ENCODE measurements around the gene SUMO3.
"Not testable (repeated sequence)": the region's sequence is repeated elsewhere in the genome, so short reads cannot be mapped to it uniquely, and the experiment has no call there.

The SUMO3 gene

GRCh38 chr21:44846485-44847260, 28.8 kb upstream of the SUMO3 start:
- DNase-seq, result peak; percentile 91 to 93 (median 92)

DNA sequence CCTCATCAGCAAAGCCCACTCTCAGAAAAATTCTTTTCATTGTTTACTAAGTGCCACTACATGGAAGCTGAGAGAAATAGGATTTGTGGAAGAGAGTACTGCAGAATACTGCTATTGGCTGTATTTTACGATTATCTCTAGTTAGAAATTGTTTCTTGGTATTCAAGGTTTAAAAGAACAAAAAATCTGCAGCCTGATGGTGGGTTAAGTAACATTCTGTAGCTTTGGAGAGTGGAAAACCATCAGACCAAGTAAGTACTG, 28.3 kb upstream of the SUMO3 start:
- no peak for DNase-seq

DNA sequence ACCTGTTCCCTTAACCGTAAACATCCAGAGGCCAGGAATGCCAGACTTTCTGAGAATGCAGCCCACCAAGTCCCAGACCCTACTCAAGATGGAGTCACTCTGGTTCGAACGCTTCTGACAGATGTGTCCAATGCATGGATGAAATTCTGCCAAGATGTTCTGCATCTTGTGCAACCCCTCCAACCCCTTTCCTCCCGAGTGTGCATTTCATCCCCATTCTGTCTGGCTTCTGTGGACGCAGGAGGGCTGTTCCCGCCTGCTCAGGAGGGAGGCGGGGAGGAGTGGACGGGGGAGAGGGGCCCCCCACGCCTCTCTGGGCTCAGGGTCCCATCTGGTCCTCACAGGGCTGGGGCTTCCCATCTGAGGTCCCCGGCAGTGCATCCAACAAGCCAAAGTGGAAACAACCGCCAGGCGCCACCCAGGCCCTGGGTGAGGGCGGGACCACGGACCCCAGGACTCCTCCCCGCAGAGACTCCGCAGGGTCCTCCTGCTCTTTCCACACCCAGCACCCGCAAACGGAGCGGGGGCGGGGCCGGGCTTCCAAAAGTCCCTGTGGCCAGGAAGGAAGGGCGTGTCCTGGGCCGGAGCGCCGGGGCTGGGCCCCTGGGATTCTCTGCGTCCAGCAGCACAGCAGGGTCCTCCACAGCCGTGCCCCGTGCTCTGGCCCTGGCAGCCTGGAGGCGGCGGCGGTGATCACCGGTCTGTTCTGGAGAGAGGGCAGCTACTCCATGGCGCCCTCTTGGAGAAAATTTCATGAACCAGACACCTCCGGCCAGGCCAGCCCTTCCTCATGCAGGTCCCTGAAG, 27.8 kb upstream of the SUMO3 start:
- DNase-seq, result peak; percentile 78 to 91 (median 84)

DNA sequence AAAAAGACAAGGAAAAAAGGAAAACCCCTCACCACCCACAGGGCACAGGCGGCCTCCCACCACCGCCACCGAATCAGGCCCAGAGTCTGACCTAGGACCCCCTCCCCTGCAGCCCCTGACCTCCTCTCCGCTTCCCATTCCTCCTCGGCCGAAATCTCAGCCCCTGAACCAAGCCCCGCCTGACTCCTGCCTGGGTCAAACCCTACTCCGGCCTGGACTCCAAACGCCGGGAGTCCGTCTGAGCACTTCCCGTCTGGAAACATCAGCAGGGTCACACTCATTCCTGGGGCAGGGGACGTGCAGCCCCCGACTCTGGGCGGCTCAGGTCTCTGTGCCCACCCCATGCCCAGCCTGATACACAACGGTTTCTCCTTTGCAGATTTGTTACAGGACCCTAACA, 26.4 kb upstream of the SUMO3 start:
- no peak for DNase-seq

- no peak for DNase-seq
Observed at GRCh38 chr21:44842721-44843445, 25.0 kb upstream of the SUMO3 start.

DNA sequence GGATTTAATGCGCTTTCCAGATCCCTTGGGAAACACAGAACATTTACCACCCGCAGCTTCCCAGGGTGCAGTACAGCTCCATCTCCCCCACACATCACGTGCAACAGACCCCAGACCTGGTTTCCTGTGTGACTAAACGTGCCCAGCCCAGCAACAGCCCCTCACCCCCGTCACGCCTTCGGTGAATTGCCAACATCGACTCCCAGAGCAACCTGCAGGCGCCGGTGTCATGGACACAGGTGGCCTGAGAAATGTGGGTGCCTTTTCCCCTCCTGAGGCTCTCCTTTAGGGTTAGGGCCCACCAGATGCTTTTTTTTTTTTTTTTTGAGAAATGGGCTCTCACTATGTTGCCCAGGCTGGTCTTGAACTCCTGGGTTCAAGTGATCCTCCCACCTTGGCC, 24.2 kb upstream of the SUMO3 start:
- DNase-seq, result no peak

- no peak for DNase-seq
Observed at GRCh38 chr21:44840771-44841170, 22.9 kb upstream of the SUMO3 start.

GRCh38 chr21:44838951-44839350, 21.1 kb upstream of the SUMO3 start:
- DNase-seq, result no peak

- peak in 1 of 4 experiments; percentile 36 for DNase-seq
Observed at GRCh38 chr21:44838039-44838895, 20.4 kb upstream of the SUMO3 start.

GRCh38 chr21:44837537-44837936, 19.7 kb upstream of the SUMO3 start:
- DNase-seq, result no peak

DNA sequence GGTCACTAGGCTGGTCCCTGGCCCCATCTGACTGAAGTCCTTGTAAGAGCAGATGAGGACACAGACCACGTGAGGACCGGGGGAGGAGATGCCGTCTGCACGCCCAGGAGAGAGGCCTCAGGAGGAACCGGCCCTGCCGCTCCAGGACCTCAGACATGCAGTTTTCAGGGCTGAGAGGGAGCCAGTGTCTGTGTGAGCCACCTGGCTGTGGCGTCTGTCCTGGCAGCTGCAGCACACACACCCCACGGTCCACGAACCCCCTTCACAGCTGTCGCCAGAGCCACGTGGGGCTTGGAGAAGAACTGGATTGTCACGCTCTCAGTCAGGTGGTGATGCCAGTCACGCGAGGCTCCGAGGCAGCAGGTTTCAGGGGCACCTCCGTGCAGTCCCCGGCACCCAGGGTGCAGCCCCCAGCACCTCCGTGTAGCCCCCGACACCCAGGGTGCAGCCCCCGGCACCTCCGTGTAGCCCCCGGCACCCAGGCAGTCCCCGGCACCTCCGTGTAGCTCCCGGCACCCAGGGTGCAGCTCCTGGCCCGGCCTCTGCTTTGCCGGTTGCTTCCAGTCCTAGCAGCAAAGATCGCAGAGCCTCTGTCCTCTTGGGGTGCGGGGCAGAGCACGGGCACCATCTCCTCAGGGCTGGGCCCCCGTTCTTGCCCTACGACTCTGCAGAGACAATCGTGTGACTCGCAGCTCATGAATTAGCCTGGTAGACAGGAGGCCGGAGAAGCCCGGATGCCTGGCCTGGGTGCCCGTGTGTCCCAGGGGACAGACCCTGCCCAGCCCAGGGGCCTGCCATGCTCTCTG, 19.0 kb upstream of the SUMO3 start:
- peak; percentile 36 to 73 (median 57) for DNase-seq

DNA sequence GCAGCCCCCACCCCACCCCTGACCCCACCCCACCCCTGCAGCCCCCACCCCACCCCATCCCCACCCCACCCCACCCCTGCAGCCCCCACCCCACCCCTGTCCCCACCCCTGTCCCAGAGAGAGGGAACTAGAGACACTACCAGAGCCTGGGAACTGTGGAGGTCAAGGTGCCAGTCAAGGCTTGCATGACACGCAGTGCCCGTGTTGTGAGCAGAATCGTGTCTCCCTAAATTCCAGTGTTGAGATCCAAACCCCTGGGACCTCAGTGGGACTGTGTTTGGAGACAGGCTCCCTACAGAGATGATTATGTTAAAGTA, 18.4 kb upstream of the SUMO3 start:
- DNase-seq, result no peak

- no peak for DNase-seq
Observed at GRCh38 chr21:44835647-44835973, 17.7 kb upstream of the SUMO3 start.

DNA sequence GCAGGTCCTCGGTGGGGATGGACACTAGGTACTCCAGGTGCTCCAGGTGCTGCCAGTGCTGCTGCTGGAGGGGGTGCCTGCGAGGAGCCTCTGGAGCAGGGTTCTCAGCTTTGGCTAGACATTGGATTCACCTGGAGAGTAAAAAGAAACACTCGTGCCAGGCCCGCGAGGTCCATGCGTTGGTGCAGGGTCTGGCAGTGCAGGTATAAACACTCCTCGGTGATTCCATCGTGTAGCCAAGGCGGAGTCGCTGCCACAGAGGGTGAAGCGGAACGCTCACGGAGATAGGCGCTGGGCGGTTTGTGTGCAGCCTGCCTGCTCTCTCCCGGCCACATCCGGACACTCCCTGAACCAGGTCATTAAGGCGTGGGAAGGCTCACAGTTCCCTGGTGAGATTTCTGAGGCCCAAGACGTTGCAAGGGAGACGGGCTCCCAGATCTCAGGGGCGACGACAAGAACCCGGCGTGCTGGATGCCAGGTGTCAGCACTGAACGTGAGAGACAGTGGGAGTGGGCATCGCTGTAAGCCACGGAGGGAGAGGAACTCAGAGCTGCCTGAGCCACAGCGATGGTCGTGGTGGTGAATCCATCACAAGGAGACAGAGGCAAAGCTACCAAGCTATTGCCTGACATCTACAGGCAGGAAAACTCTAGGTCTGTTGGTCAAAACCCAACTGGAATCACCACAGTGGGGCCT, 17.2 kb upstream of the SUMO3 start:
- no peak for DNase-seq

GRCh38 chr21:44834231-44834950, 16.5 kb upstream of the SUMO3 start:
- no peak for DNase-seq

- no peak for DNase-seq
Observed at GRCh38 chr21:44833663-44834062, 15.8 kb upstream of the SUMO3 start.

- not testable (repeated sequence) for DNase-seq
Observed at GRCh38 chr21:44832516-44833255, 14.8 kb upstream of the SUMO3 start.

DNA sequence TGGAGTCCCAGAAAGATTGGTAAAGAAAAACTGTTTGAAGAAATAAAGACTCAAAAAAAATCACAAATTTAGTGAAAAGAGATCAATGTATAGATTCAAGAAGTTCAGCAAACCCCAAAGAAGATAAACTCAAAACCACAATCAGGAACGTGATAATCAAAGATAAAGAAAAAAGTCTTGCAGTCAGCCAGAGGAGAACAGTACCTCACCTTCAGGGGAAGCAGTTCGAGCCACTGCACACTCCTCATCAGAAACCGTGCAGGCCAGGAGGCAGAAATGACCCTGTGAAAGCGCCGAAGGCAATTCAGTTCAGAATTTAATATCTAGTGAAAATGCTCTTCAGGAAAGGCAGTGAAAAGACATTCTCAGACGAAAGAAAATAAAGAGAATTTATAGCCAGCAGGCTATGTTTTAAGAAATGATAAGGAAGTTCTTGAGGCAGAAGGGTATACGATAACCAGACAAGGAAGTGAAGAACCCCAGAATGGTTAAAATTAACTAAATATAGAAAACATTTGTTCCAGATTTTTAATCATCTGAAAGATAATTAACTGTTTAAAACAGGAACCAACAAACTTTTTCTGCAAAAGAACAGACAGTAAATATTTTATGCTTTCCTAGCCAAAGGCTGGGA, 13.5 kb upstream of the SUMO3 start:
- no peak for DNase-seq

DNA sequence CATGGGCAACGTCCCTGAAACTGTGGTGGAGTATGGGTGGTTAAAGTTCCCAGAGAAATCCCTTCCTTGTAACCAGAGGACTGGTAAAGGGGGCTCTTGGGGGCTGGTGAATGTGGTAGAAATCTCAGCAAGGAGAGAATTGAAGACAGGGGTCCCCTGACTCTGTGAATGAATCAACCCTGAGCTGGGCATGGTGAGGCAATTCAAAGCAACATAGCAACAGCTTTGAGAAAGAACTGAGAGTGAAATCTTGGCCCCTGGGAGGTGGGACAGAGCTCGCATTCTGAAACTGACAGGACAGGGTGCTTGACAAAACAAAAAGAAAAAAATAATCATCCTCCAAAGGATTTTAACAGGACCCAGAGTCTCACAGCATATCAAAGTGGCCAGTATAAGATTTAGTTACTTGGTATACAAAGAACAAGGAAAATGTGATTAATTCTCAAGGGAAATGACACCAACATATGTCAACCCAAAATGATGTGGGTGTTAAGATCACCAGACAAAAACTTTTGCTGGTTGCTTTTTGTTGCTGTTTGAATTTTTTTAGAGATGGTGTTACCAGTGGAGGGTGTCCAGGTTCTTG, 11.7 kb upstream of the SUMO3 start:
- no peak for DNase-seq
